ENCODE results near the gene MRPL45.

MRPL45 gene

GRCh38 chr17:38325221-38325851 is 28.4 kb downstream of the MRPL45 start:
- DNase-seq = no peak

- no peak for DNase-seq
Observed at GRCh38 chr17:38326996-38327792, 30.2 kb downstream of the MRPL45 start.

GRCh38 chr17:38327936-38328335 is 31.0 kb downstream of the MRPL45 start:
- no peak for DNase-seq

GRCh38 chr17:38328620-38329019 is 31.7 kb downstream of the MRPL45 start:
- no peak for DNase-seq

- DNase-seq = no peak
Observed at GRCh38 chr17:38329284-38329683, 32.3 kb downstream of the MRPL45 start.

- no peak for DNase-seq
Observed at GRCh38 chr17:38329808-38330730, 33.1 kb downstream of the MRPL45 start.

- DNase-seq = no peak
Observed at GRCh38 chr17:38330941-38331411, 34.0 kb downstream of the MRPL45 start.

GRCh38 chr17:38332735-38333134 is 35.8 kb downstream of the MRPL45 start:
- no peak for DNase-seq

- peak; percentile 10 for DNase-seq
Observed at GRCh38 chr17:38333635-38334295, 36.8 kb downstream of the MRPL45 start.

GRCh38 chr17:38334480-38335364 is 37.8 kb downstream of the MRPL45 start:
- no peak for DNase-seq

GRCh38 chr17:38336838-38337237 is 39.9 kb downstream of the MRPL45 start:
- no peak for DNase-seq

- no peak for DNase-seq
Observed at GRCh38 chr17:38338053-38338452, 41.1 kb downstream of the MRPL45 start.

- DNase-seq = no peak
Observed at GRCh38 chr17:38338535-38338934, 41.6 kb downstream of the MRPL45 start.

- no peak for DNase-seq
Observed at GRCh38 chr17:38339891-38340290, 42.9 kb downstream of the MRPL45 start.

GRCh38 chr17:38341035-38341721 is 44.2 kb downstream of the MRPL45 start:
- no peak for DNase-seq

- DNase-seq = no peak
Observed at GRCh38 chr17:38342886-38343607, 46.1 kb downstream of the MRPL45 start.

- no peak for DNase-seq
Observed at GRCh38 chr17:38343608-38344419, 46.8 kb downstream of the MRPL45 start, which contains the start of gene GPR179. Gene GPR179, minus strand, starts transcription at chr17:38343956. Its CDS starts 167 bp downstream, at chr17:38343789.

- no peak for DNase-seq
Observed at GRCh38 chr17:38344420-38344745, 47.4 kb downstream of the MRPL45 start.

GRCh38 chr17:38345743-38346142 is 48.8 kb downstream of the MRPL45 start:
- no peak for DNase-seq

All from stimulated activated naive CD4-positive, alpha-beta T cell treated with Interleukin-2 at 50 U/mL for 16 hours (primary cell).